HL-60 (cell line): ENCODE data around the gene TMEM121B.

Experiments used
- CTCF ChIP-seq: IDR thresholded peaks from one replicate; pipeline ENCODE4 v1.5.1; 2011; ENCODE audit warnings: low read length, control low read depth, inconsistent platforms; ENCODE audit not compliant: insufficient read depth
- POLR2AphosphoS5 ChIP-seq: IDR thresholded peaks from 2 replicates; pipeline ENCODE4 v1.6.1; 2012; ENCODE audit warnings: low read depth
- REST ChIP-seq: IDR thresholded peaks from 2 replicates; pipeline ENCODE4 v1.6.1; 2012; ENCODE audit warnings: low read depth; ENCODE audit not compliant: insufficient replicate concordance

- TF ChIP-seq CTCF (no peak), POLR2AphosphoS5 (peak; percentile 99), REST (peak; percentile 71)
Measured at GRCh38 chr22:17106785-17107546, 14.2 kb downstream of the TMEM121B start.
